Activated CD4-positive, CD25-positive, alpha-beta regulatory T cell treated with anti-CD3 and anti-CD28 coated beads, Interleukin-2, amount 50 U/mL, for 72 hours (primary cell): ENCODE results near the gene AKAP7.
"Not testable (repeated sequence)": the region's sequence is repeated elsewhere in the genome, so short reads cannot be mapped to it uniquely, and the experiment has no call there.

Experiments used
- DNase-seq: peaks from one replicate; pipeline ENCODE4 v3.0.0; 2021

Gene AKAP7

GRCh38 chr6:131135244-131136020 lies at the start of gene AKAP7:
Gene AKAP7, plus strand, starts transcription at chr6:131135467. Its CDS starts 297 bp downstream, at chr6:131135764.
- DNase-seq, result peak; percentile 69

- DNase-seq, result not testable (repeated sequence)
Measured at GRCh38 chr6:131090339-131090738, 44.9 kb upstream of the AKAP7 start.

DNA sequence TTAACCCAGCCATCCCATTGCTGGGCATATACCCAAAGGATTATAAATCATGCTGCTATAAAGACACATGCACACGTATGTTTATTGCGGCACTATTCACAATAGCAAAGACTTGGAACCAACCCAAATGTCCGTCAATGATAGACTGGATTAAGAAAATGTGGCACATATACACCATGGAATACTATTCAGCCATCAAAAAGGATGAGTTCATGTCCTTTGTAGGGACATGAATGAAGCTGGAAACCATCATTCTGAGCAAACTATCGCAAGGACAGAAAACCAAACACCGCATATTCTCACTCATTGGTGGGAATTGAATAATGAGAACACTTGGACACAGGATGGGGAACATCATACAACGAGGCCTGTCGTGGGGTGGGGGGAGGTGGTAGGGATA lies 43.3 kb upstream of the AKAP7 start:
- DNase-seq, result not testable (repeated sequence)

GRCh38 chr6:131093334-131093733 lies 41.9 kb upstream of the AKAP7 start:
- DNase-seq, result no peak

- DNase-seq, result no peak
Measured at GRCh38 chr6:131096786-131097185, 38.5 kb upstream of the AKAP7 start.

GRCh38 chr6:131101911-131102680 lies 33.2 kb upstream of the AKAP7 start:
- DNase-seq, result no peak

- no peak for DNase-seq
Measured at GRCh38 chr6:131103296-131103695, 32.0 kb upstream of the AKAP7 start.

DNA sequence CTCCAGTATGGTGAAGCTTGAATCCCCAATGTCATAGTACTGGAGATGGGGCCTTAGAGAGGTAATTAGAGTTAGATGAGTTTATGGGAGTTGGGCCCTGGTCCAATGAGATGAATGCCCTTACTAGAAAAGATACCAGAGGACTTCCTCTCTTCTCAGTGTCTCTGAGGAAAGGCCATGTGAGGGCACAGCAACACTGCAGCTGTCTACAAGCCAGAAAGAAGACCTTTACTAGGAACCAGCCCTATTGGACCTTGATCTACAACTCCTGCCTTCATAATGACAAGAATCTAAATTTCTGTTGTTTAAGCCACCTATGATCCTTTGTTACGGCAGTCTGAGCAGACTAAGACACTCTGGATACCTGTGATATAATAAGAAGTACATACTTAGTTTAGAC lies 31.4 kb upstream of the AKAP7 start:
- no peak for DNase-seq

DNA sequence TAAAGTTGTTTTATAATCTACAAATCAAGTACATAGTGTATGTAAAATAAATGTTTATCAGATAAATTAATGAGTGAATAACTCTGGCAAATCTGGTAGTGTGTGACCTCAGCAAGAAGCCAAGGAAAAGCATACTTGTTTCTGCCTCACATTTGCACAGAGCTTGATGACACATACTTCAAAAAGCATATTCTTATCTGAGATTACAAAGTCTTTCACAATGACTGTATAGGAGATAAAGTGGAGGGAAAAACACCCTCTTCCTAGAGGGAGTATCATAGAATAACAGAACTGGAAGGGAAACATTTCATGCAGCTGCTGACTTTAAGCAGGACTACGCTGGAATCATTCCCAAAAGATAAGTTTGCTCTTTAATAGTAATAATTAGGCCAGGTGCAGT lies 28.1 kb upstream of the AKAP7 start:
- DNase-seq, result no peak

- DNase-seq, result no peak
Measured at GRCh38 chr6:131112249-131112648, 23.0 kb upstream of the AKAP7 start.

DNA sequence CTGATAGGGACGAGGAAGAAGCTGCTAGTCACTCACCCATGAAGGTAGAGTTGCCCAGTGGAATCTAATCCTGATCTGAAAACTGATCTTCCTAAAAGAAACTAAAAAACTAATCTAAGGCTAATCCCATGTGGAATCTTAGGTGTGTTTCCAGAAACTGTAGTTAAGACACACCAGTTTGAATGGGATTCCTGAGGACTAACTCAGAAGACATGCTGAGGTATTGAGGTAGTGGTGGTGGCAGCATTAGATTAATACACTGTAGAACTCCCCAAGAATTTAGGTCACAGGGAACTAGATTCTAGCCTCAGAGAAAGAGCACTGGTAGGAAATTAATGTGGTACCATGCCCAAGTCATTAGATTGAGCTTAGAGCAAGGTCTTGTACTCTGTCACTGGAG lies 19.6 kb upstream of the AKAP7 start:
- no peak for DNase-seq

- no peak for DNase-seq
Measured at GRCh38 chr6:131116321-131116720, 18.9 kb upstream of the AKAP7 start.

DNA sequence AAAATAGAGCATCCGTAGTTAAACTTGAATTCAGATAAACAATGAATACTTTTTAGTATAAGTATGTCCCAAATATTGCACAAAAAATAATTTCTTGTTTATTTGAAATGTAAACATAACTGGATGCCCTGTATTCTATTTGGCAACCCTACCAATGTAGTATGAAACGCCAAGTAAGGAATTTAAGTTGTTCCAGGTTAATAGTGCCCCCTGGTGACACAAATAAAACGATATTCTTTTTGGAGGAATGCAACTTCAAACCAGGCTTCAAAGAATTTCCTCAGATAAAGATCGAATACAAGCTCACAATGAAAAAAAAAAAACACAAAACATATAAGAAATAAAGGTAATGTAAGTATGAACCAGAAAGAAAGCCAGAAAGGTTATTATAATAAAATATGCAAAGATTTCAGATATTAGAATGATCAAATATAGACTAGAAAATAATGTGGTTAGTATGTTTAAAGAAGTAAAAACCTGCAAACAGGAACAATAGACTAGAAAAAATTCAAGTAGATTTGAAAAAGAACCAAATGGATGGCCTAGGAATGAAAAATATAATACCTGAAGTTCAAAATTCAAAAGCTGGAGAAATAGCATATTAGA lies 18.4 kb upstream of the AKAP7 start:
- DNase-seq, result no peak

GRCh38 chr6:131117878-131118277 lies 17.4 kb upstream of the AKAP7 start:
- no peak for DNase-seq

DNA sequence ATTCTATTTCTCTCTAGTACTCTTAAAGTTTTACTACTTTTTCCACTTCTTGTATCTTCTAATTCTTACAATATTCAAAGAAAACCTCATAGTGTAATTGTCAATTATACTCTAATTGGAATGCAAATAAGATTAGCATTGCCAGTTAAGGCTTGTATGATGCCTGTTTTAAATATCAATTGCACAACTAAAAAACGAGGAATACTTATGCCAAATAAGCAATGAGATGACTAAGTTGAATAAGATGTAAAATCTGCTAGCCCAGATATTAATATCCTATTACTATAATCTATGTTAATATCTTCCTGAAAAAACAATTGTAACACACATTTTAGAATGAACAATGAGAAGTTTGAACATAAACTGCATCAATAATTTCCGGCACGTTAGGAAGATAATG lies 13.3 kb upstream of the AKAP7 start:
- DNase-seq, result no peak

DNA sequence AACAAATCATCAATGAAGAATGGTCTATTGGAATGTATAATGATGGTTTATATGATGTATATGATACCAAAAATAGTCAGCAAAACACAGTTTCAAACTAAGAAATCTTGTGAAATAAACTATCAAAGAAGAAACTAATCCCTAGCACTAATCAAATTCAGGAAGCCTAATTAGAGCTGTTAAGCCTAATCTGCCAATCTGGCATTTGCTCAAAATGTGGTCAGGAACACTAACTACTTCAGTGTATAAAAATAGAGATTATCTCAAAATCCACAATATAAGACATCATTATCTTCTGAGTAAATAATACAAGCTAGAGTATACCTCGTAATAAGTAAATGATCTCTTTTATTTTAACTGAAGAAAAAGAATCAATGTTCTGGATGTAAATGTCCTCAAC lies 12.8 kb upstream of the AKAP7 start:
- DNase-seq, result no peak

DNA sequence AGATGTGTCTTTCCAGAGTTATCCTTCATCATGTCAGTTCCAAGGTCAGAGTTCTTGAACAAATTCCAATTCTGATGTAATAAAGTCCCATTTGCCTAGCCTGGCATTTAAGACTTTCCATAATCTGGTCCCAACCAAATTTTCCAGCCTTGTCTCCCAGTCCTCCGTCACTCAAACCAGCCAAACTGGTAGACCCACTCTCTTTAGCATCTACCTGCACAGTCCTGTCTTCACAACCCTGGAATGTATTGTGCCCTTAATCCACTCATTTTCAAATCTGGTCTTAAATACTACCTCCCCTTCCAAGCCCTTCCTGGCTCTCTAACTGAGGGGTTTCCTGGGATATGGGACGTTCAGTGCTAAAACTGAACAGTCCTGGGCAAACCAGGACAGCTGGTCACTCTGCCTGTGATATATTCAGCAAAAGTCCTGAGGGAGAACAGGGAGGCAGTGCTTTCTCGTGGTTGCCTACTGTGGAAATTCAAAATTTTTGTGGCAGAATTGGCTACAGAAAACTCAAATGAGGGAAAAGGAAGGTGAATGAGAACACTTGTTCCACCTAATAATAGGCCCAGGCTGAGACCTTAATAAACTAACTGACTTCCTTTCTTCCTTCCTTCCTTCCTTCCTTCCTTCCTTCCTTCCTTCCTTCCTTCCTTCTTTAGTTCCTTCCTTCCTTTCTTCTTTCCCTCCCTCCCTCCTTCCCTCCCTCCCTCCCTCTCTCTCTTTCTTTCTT lies 10.8 kb upstream of the AKAP7 start:
- DNase-seq, result no peak

GRCh38 chr6:131125431-131125830 lies 9.8 kb upstream of the AKAP7 start:
- no peak for DNase-seq

DNA sequence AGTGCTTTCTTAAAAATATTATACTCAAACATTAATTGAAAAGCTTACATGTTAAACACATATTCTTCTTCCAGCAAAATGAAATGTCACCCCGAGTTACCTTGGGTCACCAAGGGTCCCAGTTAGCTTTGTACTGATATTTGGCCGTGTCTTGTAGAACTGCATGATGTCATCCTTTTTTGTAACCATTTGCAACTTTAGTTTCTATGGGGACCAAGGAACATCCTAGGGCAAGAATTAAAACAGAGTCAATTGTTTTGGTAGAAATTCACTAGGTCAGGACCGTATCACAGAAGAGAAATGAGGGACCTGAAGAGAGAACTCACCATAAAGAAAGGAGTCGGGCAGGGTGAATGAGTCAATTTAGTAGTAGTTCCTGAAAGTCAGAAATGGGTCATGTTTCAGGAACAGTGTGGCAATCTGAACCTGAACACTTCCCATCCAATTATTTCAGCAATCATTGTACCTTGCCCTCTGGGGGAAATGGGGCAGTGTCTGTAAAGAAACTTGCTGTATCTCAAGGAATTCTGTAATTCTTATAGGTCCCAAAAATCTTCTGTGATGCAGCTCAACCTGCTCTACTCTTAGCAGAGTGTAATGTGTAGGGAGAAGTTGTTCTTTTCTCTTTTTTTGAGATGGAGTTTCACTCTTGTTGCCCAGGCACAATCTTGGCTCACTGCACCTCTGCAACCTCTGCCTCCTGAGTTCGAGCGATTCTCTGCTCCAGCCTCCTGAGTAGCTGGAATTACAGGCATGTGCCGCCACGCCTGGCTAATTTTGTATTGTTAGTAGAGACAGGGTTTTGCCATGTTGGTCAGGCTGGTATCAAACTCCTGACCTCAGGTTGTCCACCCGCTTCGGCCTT lies 5.3 kb upstream of the AKAP7 start:
- DNase-seq, result no peak

DNA sequence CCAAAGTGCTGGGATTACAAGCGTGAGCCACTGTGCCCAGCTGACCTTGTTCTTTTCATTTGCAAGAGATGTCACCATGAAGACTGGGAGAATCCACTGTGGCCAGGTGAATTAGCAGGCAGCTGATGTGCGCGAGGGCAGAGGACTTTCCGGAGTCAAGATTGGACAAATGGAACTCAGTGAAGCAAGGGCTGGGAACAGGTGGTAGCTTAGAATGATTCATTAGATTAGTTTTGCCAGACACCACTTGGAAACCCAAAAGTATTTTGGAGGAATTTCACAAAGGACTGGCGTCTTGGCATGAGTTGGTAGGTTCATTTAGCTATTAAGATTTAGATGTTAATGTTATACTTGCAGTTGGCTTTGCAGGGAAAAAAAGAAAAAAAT lies 4.7 kb upstream of the AKAP7 start:
- DNase-seq, result no peak

GRCh38 chr6:131132360-131132759 lies 2.9 kb upstream of the AKAP7 start:
- DNase-seq, result no peak
